A549 (cell line): ENCODE data around the gene CHRDL1. TPM values are rescaled to one million over a fixed set of nuclear protein-coding genes. Genes with fewer than 3 reads are reported as not detected.

Experiments
- ATAC-seq, 2 experiments: fragments of 200-7000 bp in 1 of 2; fragments of >200 bp in 1 of 2; cut with Nextera tagmentation in 1 of 2; cut with Tn5 transposase in 1 of 2; 3 replicates each; pipeline versions ENCODE4 v1.8.0 to v1.9.1; 2018 to 2020; ENCODE audit warnings: mild to moderate bottlenecking in 1 of 2, moderate library complexity in 1 of 2
- CTCF ChIA-PET: fragments of 300-600 bp; sonication (Branson Sonifier 250); formaldehyde crosslinking; extraction: SDS; loops from one replicate; lab custom pipeline; 2021; ENCODE audit warnings: antibody characterized with exemption, inconsistent platforms; lab: Yijun Ruan, JAX
- POLR2A ChIA-PET: fragments of 350-600 bp; formaldehyde crosslinking; extraction: SDS; loops from one replicate; lab custom pipeline; 2021; ENCODE audit warnings: antibody characterized with exemption, inconsistent platforms; lab: Yijun Ruan, JAX
- DNase-seq, 2 experiments: peaks; one replicate each; pipeline versions ENCODE4 v3.0.0 to v3.0.0-alpha.2; 2011 to 2016; ENCODE audit warnings: low read depth in 1 of 2, low spot score in 1 of 2
- FAIRE-seq: peaks from 2 replicates; lab custom pipeline; 2011; peaks lifted over from hg19 to GRCh38; lab: Jason Lieb, UNC
- H3K27ac ChIP-seq, 2 experiments: fragments of >200 bp; sonication (Bioruptor Twin); formaldehyde crosslinking; 3 replicates each; pipeline ENCODE4 v1.5.1; 2016 to 2017
- H3K4me1 ChIP-seq: fragments of >200 bp; sonication (Bioruptor Twin); formaldehyde crosslinking; 3 replicates; pipeline ENCODE4 v1.6.1; 2016
- H3K4me2 ChIP-seq: fragments of >200 bp; sonication (Bioruptor Twin); formaldehyde crosslinking; 3 replicates; pipeline ENCODE4 v1.6.1; 2016
- H3K4me3 ChIP-seq: fragments of >200 bp; sonication (Bioruptor Twin); formaldehyde crosslinking; 3 replicates; pipeline ENCODE4 v1.5.1; 2016
- H3K9me3 ChIP-seq: fragments of >200 bp; sonication (Bioruptor Twin); formaldehyde crosslinking; 3 replicates; pipeline ENCODE4 v1.6.1; 2016
- CBX2 ChIP-seq: fragments of 200-600 bp; sonication (generic); IDR thresholded peaks from 2 replicates; pipeline ENCODE4 v1.6.1; 2016; ENCODE audit warnings: low read depth, mild to moderate bottlenecking, borderline replicate concordance
- CEBPB ChIP-seq, 2 experiments: fragments of >200 bp in 1 of 2; sonication (Bioruptor Twin) in 1 of 2; formaldehyde crosslinking in 1 of 2; IDR thresholded peaks; 2 replicates each; pipeline ENCODE4 v1.6.1; 2012 to 2016
- EHMT2 ChIP-seq: fragments of 200-600 bp; sonication (generic); IDR thresholded peaks from 2 replicates; pipeline ENCODE4 v1.6.1; 2016; ENCODE audit warnings: antibody characterized with exemption, low read depth, mild to moderate bottlenecking, moderate library complexity
- EP300 ChIP-seq, 2 experiments: fragments of >200 bp; sonication (Bioruptor Twin); formaldehyde crosslinking; IDR thresholded peaks; 2 replicates in 1 of 2; 3 replicates in 1 of 2; pipeline ENCODE4 v1.6.1; 2016 to 2017
- ESRRA ChIP-seq: fragments of 150-350 bp; IDR thresholded peaks from 2 replicates; pipeline ENCODE4 v1.6.1; 2014; ENCODE audit warnings: mild to moderate bottlenecking, low read length, borderline replicate concordance
- FOSB ChIP-seq: fragments of 250-450 bp; sonication (Bioruptor Pico); IDR thresholded peaks from 2 replicates; pipeline ENCODE4 v1.5.0; 2020; ENCODE audit warnings: mild to moderate bottlenecking, moderate library complexity
- HEYL ChIP-seq: fragments of 250-450 bp; sonication (Bioruptor Pico); IDR thresholded peaks from 2 replicates; pipeline ENCODE4 v1.8.0; 2021; ENCODE audit warnings: mild to moderate bottlenecking, moderate library complexity
- HOXB5 ChIP-seq: fragments of 250-450 bp; sonication (Bioruptor Pico); IDR thresholded peaks from 2 replicates; pipeline ENCODE4 v1.5.0; 2020; ENCODE audit warnings: mild to moderate bottlenecking, moderate library complexity
- JUN ChIP-seq, 2 experiments: fragments of >200 bp; sonication (Bioruptor Twin); formaldehyde crosslinking; IDR thresholded peaks; 2 replicates in 1 of 2; 3 replicates in 1 of 2; pipeline ENCODE4 v1.6.1; 2016 to 2017
- JUNB ChIP-seq: fragments of >200 bp; sonication (Bioruptor Twin); formaldehyde crosslinking; IDR thresholded peaks from 2 replicates; pipeline ENCODE4 v1.6.1; 2016
- MAFK ChIP-seq: fragments of 450-650 bp; IDR thresholded peaks from 2 replicates; pipeline ENCODE4 v1.6.1; 2014; ENCODE audit not compliant: partially characterized antibody
- MYC ChIP-seq: IDR thresholded peaks from 2 replicates; pipeline ENCODE4 v1.6.1; 2012; ENCODE audit warnings: mild to moderate bottlenecking, inconsistent platforms, low read length, improper control_type of control experiment, borderline replicate concordance
- NFE2L2 ChIP-seq: fragments of 150-350 bp; conservative IDR thresholded peaks from 2 replicates; pipeline ENCODE4 v1.6.1; 2014; ENCODE audit warnings: low read length
- POLR2AphosphoS2 ChIP-seq: conservative IDR thresholded peaks from 2 replicates; pipeline ENCODE4 v1.6.1; 2012; ENCODE audit warnings: low read length, improper control_type of control experiment, inconsistent platforms
- RARB ChIP-seq: fragments of 250-450 bp; sonication (Bioruptor Pico); IDR thresholded peaks from 2 replicates; pipeline ENCODE4 v1.8.0; 2021; ENCODE audit warnings: mild to moderate bottlenecking, moderate library complexity
- RCOR1 ChIP-seq: fragments of 150-350 bp; IDR thresholded peaks from 2 replicates; pipeline ENCODE4 v1.6.1; 2014; ENCODE audit warnings: antibody characterized with exemption, low read length, low read depth
- RNF2 ChIP-seq: fragments of 200-600 bp; sonication (generic); IDR thresholded peaks from 2 replicates; pipeline ENCODE4 v1.6.1; 2016; ENCODE audit warnings: low read depth, mild to moderate bottlenecking, antibody characterized with exemption, moderate library complexity, borderline replicate concordance
- SMC3 ChIP-seq: fragments of >200 bp; sonication (Bioruptor Twin); formaldehyde crosslinking; IDR thresholded peaks from 3 replicates; pipeline ENCODE4 v1.6.1; 2018; ENCODE audit warnings: inconsistent platforms
- TFCP2L1 ChIP-seq: fragments of 250-450 bp; sonication (Bioruptor Pico); IDR thresholded peaks from 2 replicates; pipeline ENCODE4 v1.5.0; 2021; ENCODE audit warnings: mild to moderate bottlenecking
- ZC3H11A ChIP-seq: fragments of 450-650 bp; IDR thresholded peaks from 2 replicates; pipeline ENCODE4 v1.6.1; 2014; ENCODE audit warnings: antibody characterized with exemption, mild to moderate bottlenecking
- ZNF302 ChIP-seq: fragments of 250-450 bp; sonication (Bioruptor Pico); IDR thresholded peaks from 2 replicates; pipeline ENCODE4 v1.9.0; 2021; ENCODE audit warnings: inconsistent platforms, mild to moderate bottlenecking, moderate library complexity
- WGBS: methylation state at CpG from one replicate; pipeline ENCODE4 v1.1.6; 2017; ENCODE audit errors: missing lambda C conversion rate; 5-methylcytosine and 5-hydroxymethylcytosine counted together
- polyA plus RNA-seq, 4 experiments: library from polyadenylated mRNA; depleted of rRNA in 3 of 4; stranded (reverse); fragments of >200 nt; fragmentation: RNase III in 1 of 4; extraction: RNeasy Plus Mini Kit Qiagen cat#74134 plus additional on column Dnase treatment in 1 of 4; gene quantifications; 2 replicates in 3 of 4; 3 replicates in 1 of 4; pipeline ENCODE4 v1.2.3, GENCODE V29; 2011 to 2017
- TF ChIP-seq, protein P1 (sequence below): fragments of 250-450 bp; sonication (Bioruptor Pico); IDR thresholded peaks from 2 replicates; pipeline ENCODE4 v1.5.0; 2020; ENCODE audit warnings: low read depth, mild to moderate bottlenecking, moderate library complexity
- TF ChIP-seq, protein P2 (sequence below): IDR thresholded peaks from 2 replicates; pipeline ENCODE4 v1.6.1; 2012
- TF ChIP-seq, protein P3 (sequence below): fragments of 200-600 bp; sonication (generic); IDR thresholded peaks from 2 replicates; pipeline ENCODE4 v1.6.1; 2016; ENCODE audit warnings: antibody characterized with exemption, mild to moderate bottlenecking, moderate library complexity
- TF ChIP-seq, protein P4 (sequence below): fragments of 450-650 bp; IDR thresholded peaks from 2 replicates; pipeline ENCODE4 v1.6.1; 2014; ENCODE audit warnings: antibody characterized with exemption
- TF ChIP-seq, protein P5 (sequence below): IDR thresholded peaks from 2 replicates; pipeline ENCODE4 v1.6.1; 2012

The CHRDL1 gene
- polyA plus RNA-seq, 2 of the 4 experiments (the other 2 are of a cell fraction): not detected

DNA sequence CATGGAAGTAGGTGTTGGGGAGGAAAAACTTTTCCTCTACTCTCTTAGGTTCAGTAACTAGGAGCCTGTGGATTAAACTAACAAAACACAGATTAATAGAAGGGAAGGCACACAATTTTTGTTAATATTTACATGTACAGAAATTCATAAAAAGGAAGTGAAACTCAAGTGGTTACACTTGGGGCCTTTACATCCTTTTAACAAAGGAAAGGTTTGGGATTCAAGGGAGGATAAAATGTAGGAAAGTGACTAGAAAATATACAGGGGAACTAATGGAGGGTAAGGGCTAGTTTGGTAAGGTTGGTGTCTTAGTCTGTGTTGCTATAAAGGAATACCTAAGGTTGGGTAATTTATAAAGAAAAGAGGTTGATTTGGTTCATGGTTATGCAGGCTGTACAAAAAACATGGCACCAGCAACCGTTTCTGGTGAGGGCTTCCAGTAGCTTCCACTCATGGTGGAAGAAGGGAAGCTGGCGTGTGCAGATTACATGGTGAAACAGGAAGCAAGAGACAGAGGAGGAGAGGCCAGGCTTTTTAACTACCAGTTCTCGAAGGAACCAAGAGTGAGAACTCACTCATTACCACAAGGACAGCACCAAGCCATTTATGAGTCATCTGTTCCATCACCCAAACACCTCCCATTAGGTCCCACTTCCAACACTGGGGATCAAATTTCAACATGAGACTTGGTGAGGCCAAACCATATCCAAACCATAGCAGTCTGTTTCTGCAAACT, 124.4 kb downstream of the CHRDL1 start:
- no peak for DNase-seq
- POLR2A ChIA-PET: no interaction called here
- ATAC-seq: no peak

DNA sequence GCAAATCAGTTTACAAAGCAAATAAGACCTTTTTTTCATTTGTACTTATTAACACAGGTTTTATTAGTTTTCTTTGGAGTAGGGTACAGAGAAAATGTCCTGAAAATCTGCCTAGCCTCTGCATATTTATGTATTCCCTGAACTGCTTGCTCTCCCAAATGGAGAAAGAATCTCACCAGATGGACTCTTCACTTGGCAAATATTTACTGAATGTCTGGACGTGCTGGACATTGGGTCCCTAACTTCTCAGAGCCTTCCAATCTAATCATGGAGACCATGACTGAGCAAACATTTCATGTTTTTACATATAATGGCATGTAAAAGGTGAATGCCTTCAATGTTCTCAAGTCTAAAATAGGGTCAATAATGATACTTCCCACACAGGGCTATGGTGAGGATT, 126.0 kb downstream of the CHRDL1 start:
- 0% methylated on average over 1 of the region's 1 CpG for WGBS
- Histone ChIP-seq H3K9me3 (no peaks in the 10 kb centered on the region), H3K4me2 (no peak overlapping the region), H3K4me1 (no peaks in the 10 kb centered on the region), H3K27ac (no peak overlapping the region), H3K4me3 (no peak overlapping the region)
- no peak for DNase-seq
- no peak for FAIRE-seq
- POLR2A ChIA-PET: no interaction called here
- TF ChIP-seq, protein P1, sequence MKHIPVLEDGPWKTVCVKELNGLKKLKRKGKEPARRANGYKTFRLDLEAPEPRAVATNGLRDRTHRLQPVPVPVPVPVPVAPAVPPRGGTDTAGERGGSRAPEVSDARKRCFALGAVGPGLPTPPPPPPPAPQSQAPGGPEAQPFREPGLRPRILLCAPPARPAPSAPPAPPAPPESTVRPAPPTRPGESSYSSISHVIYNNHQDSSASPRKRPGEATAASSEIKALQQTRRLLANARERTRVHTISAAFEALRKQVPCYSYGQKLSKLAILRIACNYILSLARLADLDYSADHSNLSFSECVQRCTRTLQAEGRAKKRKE (CRISPR knock-in tag): no peak
- TF ChIP-seq FOSB (CRISPR knock-in tag) (no peak), POLR2AphosphoS2 (no peak), ZNF302 (CRISPR knock-in tag) (no peak), TFCP2L1 (CRISPR knock-in tag) (no peak), EP300 (IDR thresholded peaks at IDR 0.05) (no peak), NFE2L2 (no peak), ZC3H11A (no peak), RNF2 (no peak), HOXB5 (CRISPR knock-in tag) (no peak), JUNB (no peak), EHMT2 (no peak), JUN (IDR thresholded peaks at IDR 0.05) (no peak)
- TF ChIP-seq, protein P2, sequence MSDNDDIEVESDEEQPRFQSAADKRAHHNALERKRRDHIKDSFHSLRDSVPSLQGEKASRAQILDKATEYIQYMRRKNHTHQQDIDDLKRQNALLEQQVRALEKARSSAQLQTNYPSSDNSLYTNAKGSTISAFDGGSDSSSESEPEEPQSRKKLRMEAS: no peak
- TF ChIP-seq, protein P3, sequence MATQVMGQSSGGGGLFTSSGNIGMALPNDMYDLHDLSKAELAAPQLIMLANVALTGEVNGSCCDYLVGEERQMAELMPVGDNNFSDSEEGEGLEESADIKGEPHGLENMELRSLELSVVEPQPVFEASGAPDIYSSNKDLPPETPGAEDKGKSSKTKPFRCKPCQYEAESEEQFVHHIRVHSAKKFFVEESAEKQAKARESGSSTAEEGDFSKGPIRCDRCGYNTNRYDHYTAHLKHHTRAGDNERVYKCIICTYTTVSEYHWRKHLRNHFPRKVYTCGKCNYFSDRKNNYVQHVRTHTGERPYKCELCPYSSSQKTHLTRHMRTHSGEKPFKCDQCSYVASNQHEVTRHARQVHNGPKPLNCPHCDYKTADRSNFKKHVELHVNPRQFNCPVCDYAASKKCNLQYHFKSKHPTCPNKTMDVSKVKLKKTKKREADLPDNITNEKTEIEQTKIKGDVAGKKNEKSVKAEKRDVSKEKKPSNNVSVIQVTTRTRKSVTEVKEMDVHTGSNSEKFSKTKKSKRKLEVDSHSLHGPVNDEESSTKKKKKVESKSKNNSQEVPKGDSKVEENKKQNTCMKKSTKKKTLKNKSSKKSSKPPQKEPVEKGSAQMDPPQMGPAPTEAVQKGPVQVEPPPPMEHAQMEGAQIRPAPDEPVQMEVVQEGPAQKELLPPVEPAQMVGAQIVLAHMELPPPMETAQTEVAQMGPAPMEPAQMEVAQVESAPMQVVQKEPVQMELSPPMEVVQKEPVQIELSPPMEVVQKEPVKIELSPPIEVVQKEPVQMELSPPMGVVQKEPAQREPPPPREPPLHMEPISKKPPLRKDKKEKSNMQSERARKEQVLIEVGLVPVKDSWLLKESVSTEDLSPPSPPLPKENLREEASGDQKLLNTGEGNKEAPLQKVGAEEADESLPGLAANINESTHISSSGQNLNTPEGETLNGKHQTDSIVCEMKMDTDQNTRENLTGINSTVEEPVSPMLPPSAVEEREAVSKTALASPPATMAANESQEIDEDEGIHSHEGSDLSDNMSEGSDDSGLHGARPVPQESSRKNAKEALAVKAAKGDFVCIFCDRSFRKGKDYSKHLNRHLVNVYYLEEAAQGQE: no peak
- CTCF ChIA-PET: no interaction called here
- no peak for ATAC-seq

More for the DNA sequence above, 124.4 kb downstream of the CHRDL1 start:
- H3K9me3 ChIP-seq: no peaks in the 10 kb centered on the region
- CTCF ChIA-PET: no interaction called here
- 20% methylated on average over 3 of the region's 3 CpGs for WGBS
- H3K27ac ChIP-seq: no peak overlapping the region
- TF ChIP-seq ZC3H11A (no peak), SMC3 (no peak), HEYL (CRISPR knock-in tag) (no peak), RARB (CRISPR knock-in tag) (no peak), CBX2 (no peak), EP300 (IDR thresholded peaks at IDR 0.05) (no peak), EHMT2 (no peak), RCOR1 (no peak), MAFK (no peak), POLR2AphosphoS2 (no peak), MYC (no peak), CEBPB (IDR thresholded peaks at IDR 0.05) (no peak), ESRRA (no peak)
- TF ChIP-seq, protein P4, sequence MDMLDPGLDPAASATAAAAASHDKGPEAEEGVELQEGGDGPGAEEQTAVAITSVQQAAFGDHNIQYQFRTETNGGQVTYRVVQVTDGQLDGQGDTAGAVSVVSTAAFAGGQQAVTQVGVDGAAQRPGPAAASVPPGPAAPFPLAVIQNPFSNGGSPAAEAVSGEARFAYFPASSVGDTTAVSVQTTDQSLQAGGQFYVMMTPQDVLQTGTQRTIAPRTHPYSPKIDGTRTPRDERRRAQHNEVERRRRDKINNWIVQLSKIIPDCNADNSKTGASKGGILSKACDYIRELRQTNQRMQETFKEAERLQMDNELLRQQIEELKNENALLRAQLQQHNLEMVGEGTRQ: no peak
- TF ChIP-seq, protein P5, sequence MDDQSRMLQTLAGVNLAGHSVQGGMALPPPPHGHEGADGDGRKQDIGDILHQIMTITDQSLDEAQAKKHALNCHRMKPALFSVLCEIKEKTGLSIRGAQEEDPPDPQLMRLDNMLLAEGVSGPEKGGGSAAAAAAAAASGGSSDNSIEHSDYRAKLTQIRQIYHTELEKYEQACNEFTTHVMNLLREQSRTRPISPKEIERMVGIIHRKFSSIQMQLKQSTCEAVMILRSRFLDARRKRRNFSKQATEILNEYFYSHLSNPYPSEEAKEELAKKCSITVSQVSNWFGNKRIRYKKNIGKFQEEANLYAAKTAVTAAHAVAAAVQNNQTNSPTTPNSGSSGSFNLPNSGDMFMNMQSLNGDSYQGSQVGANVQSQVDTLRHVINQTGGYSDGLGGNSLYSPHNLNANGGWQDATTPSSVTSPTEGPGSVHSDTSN: no peak
- no peak overlapping the region for H3K4me2 ChIP-seq
- H3K4me3 ChIP-seq: no peak overlapping the region
- H3K4me1 ChIP-seq: no peaks in the 10 kb centered on the region
- FAIRE-seq: no peak
